HEK293 (cell line): ENCODE data around the gene RRN3.
"Not testable (repeated sequence)": the region's sequence is repeated elsewhere in the genome, so short reads cannot be mapped to it uniquely, and the experiment has no call there.

Source experiments
- BCL6B ChIP-seq: fragments of 450-650 bp; formaldehyde crosslinking; IDR thresholded peaks from 2 replicates; pipeline ENCODE4 v1.5.1; 2017; ENCODE audit warnings: missing biosample characterization, missing genetic modification characterization
- CTCF ChIP-seq: fragments of 450-650 bp; formaldehyde crosslinking; IDR thresholded peaks from 2 replicates; pipeline ENCODE4 v1.5.1; 2016; ENCODE audit warnings: missing biosample characterization, missing genetic modification characterization
- GLI2 ChIP-seq: fragments of 450-650 bp; formaldehyde crosslinking; IDR thresholded peaks from 2 replicates; pipeline ENCODE4; 2017; ENCODE audit warnings: missing biosample characterization, missing genetic modification characterization, low read depth, borderline replicate concordance
- HOXA7 ChIP-seq: sonication (generic); formaldehyde crosslinking; IDR thresholded peaks from 2 replicates; pipeline ENCODE4 v1.8.1; 2022; ENCODE audit warnings: missing genetic modification reagents, borderline replicate concordance
- PATZ1 ChIP-seq: fragments of 450-650 bp; formaldehyde crosslinking; IDR thresholded peaks from 2 replicates; pipeline ENCODE4 v1.5.1; 2016; ENCODE audit warnings: missing biosample characterization, missing genetic modification characterization
- ZFP37 ChIP-seq: fragments of 450-650 bp; formaldehyde crosslinking; IDR thresholded peaks from 2 replicates; pipeline ENCODE4 v1.5.1; 2016; ENCODE audit warnings: missing biosample characterization, missing genetic modification characterization
- ZNF274 ChIP-seq, 2 experiments: fragments of 200-500 bp in 1 of 2; fragments of 450-650 bp in 1 of 2; sonication (Bioruptor generic) in 1 of 2; formaldehyde crosslinking in 1 of 2; IDR thresholded peaks; 2 replicates each; pipeline versions ENCODE4 v1.5.1 to v1.6.1; 2014 to 2016; ENCODE audit warnings: borderline replicate concordance in 1 of 2, inconsistent platforms in 1 of 2, low read length in 1 of 2, missing biosample characterization in 1 of 2, missing genetic modification characterization in 1 of 2
- ZNF354C ChIP-seq: fragments of 450-650 bp; formaldehyde crosslinking; IDR thresholded peaks from 2 replicates; pipeline ENCODE4 v1.5.1; 2016; ENCODE audit warnings: missing biosample characterization, missing genetic modification characterization, low read depth, borderline replicate concordance
- ZNF521 ChIP-seq: fragments of 450-650 bp; formaldehyde crosslinking; IDR thresholded peaks from 2 replicates; pipeline ENCODE4 v1.5.1; 2017; ENCODE audit warnings: missing biosample characterization, mild to moderate bottlenecking, missing genetic modification characterization
- ZNF670 ChIP-seq: fragments of 450-650 bp; formaldehyde crosslinking; IDR thresholded peaks from 2 replicates; pipeline ENCODE4 v1.5.1; 2016; ENCODE audit warnings: missing biosample characterization, missing genetic modification characterization, low read depth
- ZNF76 ChIP-seq: fragments of 450-650 bp; formaldehyde crosslinking; IDR thresholded peaks from 2 replicates; pipeline ENCODE4; 2016; ENCODE audit warnings: low read depth, missing biosample characterization, missing genetic modification characterization, borderline replicate concordance
- ZNF830 ChIP-seq: fragments of 450-650 bp; IDR thresholded peaks from 2 replicates; pipeline ENCODE4 v1.5.0; 2018; ENCODE audit warnings: missing biosample characterization, missing genetic modification characterization, low read depth, mild to moderate bottlenecking, moderate library complexity

- not testable (repeated sequence) for TF ChIP-seq ZNF521; CTCF (tag by site-specific recombination); ZNF76 (tag by site-specific recombination); ZNF670 (tag by site-specific recombination); ZFP37 (tag by site-specific recombination); ZNF830 (tag by site-specific recombination); BCL6B (tag by site-specific recombination); GLI2 (tag by site-specific recombination); ZNF274 (IDR thresholded peaks at IDR 0.05; ENCODE audit: low read length); ZNF274 (tag by site-specific recombination; IDR thresholded peaks at IDR 0.05; ENCODE audit: borderline replicate concordance); HOXA7 (CRISPR knock-in tag); ZNF354C (tag by site-specific recombination); PATZ1 (tag by site-specific recombination)
Observed at GRCh38 chr16:15016951-15017580, 77.0 kb downstream of the RRN3 start.
